ENCODE data around the gene SLC24A5.

Gene SLC24A5

GRCh38 chr15:48191574-48192225 is 70.9 kb downstream of the SLC24A5 start, which contains the start of gene CTXN2:
Gene CTXN2, plus strand, starts transcription at chr15:48191665. Its CDS starts 9,636 bp downstream, at chr15:48201301.
- TF ChIP-seq HDGF (IDR thresholded peaks at IDR 0.05; ENCODE audit: borderline replicate concordance) (no peak), BHLHE40 (IDR thresholded peaks at IDR 0.05; ENCODE audit: borderline replicate concordance) (no peak), SUZ12 (IDR thresholded peaks at IDR 0.05) (no peak), L3MBTL2 (conservative IDR thresholded peaks at IDR 0.05) (no peak)
- DNase-seq (ENCODE audit: extremely low spot score), result no peak
- ChIA-PET POLR2A (no interaction called here), CTCF (no interaction called here)

Data from HEK293T (cell line).